GM15510 (cell line): ENCODE measurements around the gene RFX1.

Experiments used
- POLR2A ChIP-seq: IDR thresholded peaks from 3 replicates; pipeline ENCODE4 v1.6.1; 2011; ENCODE audit warnings: borderline replicate concordance; ENCODE audit not compliant: insufficient read length; ENCODE audit errors: extremely low read depth

Gene RFX1

GRCh38 chr19:13959962-13960862, 45.9 kb downstream of the RFX1 start:
- no peak for TF ChIP-seq POLR2A

- no peak for TF ChIP-seq POLR2A
These were observed 46.8 kb downstream of the RFX1 start for GRCh38 chr19:13959141-13959961.

DNA sequence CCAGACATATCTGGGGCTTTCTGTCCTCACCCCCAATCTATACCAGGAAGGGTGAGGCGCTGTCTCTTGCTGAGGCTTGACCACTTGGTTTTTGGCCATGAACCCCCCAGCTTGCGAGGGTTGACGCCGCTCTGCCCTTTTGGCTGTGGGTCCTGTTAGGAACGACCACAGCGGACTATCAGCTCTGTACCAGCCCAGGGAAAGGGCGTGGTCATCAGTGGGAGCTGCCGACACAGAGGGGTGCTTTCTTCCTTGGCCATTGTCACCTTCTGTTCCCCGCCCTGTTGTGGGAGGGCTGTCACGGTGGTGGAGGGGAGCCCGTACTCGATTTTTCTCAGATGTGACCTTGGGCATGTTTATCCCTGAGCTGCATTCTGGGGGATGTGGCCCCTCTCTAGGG, 48.1 kb downstream of the RFX1 start:
- no peak for TF ChIP-seq POLR2A

DNA sequence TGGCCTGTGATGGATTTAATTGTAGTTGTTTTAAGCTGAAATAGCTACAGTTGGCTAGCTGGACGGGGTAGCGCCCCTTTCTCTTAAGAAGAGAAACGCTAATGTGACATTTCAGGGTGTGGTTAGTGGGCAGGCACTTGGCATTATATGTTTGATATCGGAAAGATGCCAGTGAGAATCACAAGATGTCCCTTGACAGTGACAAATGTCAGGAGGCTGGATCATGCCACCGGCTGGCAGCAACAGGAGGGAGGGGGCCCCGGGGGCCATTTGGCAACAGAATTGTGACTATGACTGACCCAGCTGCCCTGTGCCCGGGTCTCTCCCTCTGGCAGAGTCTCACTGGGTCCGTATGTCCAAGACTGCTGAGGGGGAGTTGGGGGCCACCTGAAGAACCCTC, 49.1 kb downstream of the RFX1 start:
- TF ChIP-seq POLR2A = no peak

GRCh38 chr19:13956365-13956744, 49.8 kb downstream of the RFX1 start:
- TF ChIP-seq POLR2A = no peak

DNA sequence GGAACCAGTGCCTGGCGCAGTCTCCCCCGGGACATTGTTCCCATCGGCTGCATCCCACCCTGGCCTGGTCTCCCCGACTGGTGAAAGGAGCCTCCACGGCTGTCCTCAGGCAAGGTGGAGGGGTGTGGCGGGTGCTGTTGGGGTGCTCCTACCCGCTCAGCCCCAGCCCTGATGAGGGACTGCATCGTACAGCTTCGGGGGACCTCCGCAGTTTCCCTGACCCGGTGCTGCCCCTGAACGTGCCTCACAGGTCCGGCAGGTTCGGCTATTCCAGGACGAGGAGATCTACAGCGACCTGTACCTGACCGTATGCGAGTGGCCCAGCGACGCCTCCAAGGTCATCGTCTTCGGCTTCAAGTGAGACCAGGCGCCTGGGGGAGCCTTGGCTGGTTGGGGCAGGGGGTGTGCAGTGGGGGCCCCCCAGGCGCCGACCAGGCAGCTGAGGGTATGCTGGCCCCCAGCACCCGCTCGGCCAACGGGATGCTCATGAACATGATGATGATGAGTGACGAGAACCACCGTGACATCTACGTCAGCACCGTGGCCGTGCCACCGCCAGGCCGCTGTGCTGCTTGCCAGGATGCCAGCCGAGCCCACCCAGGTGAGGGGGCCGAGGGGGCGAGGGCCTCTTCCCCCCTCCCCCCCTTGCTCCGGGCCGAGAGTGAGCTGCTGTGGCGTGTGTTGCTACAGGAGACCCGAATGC, 50.3 kb downstream of the RFX1 start:
- TF ChIP-seq POLR2A = no peak

- no peak for TF ChIP-seq POLR2A
These were observed 51.9 kb downstream of the RFX1 start for GRCh38 chr19:13954185-13954584.

DNA sequence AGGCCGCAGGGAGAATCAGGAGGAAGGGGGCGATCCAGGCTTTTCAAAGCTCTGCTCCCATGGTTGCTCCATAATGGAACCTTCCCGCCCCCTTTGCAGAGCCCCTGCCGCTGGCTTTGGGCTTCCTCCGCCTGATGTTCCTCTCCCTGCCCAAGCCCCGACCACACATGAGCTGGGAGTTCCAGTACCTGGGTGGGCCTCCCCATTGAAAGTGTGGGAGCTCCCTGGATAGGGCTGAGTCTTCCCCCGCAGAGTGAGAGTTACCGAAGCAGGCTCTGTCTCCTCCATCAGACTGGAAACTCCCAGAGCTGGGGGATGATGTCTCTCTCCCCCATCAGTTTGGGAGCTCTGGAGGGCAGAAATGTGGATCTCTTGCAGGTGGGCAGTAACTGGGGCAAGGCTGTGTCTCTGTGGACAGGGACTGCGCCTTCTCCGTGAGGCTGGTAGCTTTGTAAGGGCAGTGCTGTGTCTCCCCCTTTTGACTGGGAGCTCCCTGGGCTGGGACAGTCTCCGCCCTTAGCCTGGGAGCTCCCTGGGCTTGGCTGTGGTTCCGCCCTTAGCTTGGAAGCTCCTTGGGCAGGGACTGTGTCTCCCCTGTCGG, 53.1 kb downstream of the RFX1 start:
- no peak for TF ChIP-seq POLR2A

- peak; percentile 70 for TF ChIP-seq POLR2A
These were observed 53.8 kb downstream of the RFX1 start, which contains the start of gene DCAF15 for GRCh38 chr19:13952154-13952930. Gene DCAF15, plus strand, starts transcription at chr19:13952509. Its CDS starts 4 bp downstream, at chr19:13952513.

- TF ChIP-seq POLR2A = no peak
These were observed 54.3 kb downstream of the RFX1 start for GRCh38 chr19:13951799-13952153.

- TF ChIP-seq POLR2A = no peak
These were observed 55.1 kb downstream of the RFX1 start for GRCh38 chr19:13951043-13951442.

DNA sequence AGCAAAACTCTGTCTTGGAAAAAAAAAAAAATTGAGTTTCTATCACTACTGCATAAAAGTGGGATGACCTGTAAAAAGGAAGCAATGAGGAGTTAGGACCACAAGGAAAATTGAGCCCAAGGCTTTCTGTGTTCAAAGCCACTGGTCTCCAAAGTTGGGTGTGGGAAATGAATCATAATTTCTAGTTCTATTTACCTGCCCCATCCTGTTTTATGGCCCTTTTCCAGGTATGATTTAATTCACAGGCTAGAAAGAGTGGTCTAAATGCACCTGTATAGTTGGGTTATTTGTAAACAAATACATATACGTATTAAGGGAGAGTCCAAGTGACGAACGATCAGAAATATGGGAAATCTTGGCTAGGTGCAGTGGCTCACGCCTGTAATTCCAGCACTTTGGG, 59.7 kb downstream of the RFX1 start:
- no peak for TF ChIP-seq POLR2A

DNA sequence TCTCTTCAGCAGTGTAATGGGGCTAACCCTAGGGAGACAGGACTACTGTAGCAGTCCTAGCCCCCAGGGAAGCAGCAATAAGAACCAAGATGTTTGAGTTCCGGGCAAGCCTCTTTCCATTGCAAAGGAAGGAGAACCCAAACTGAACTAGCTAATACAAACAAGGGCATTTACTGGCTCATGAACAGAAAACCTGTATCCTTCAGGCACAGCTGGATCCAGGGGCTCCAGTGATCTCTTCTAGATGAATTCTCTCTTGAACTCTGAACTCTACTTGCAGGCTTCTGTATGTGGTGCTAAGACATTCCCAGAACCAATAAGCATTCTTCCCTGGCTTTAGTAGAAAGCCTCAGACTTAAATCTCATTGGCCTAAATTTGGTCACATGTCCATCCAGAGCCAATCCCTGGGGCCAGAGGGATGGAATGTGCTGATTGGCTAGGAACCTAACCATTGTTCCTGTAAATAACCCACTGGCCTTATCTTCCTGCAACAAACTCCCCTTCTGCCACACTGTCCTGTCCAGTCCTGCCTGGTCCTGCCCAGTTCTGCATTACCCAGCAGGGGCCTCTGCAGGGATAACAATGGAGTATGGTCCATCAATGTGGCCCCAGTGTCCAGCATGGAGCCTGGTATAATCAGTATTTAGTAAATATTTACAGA, 64.0 kb downstream of the RFX1 start:
- TF ChIP-seq POLR2A = no peak

GRCh38 chr19:13938301-13939064, 67.6 kb downstream of the RFX1 start, which contains the start of gene PODNL1:
Gene PODNL1, minus strand, starts transcription at chr19:13938417. Its CDS starts 236 bp downstream, at chr19:13938181.
- TF ChIP-seq POLR2A = no peak
